Measurements from ENCODE around the gene PLTP.

Gene PLTP

GRCh38 chr20:45917790-45918141, 5.8 kb upstream of the PLTP start:
- TF ChIP-seq, protein P1, sequence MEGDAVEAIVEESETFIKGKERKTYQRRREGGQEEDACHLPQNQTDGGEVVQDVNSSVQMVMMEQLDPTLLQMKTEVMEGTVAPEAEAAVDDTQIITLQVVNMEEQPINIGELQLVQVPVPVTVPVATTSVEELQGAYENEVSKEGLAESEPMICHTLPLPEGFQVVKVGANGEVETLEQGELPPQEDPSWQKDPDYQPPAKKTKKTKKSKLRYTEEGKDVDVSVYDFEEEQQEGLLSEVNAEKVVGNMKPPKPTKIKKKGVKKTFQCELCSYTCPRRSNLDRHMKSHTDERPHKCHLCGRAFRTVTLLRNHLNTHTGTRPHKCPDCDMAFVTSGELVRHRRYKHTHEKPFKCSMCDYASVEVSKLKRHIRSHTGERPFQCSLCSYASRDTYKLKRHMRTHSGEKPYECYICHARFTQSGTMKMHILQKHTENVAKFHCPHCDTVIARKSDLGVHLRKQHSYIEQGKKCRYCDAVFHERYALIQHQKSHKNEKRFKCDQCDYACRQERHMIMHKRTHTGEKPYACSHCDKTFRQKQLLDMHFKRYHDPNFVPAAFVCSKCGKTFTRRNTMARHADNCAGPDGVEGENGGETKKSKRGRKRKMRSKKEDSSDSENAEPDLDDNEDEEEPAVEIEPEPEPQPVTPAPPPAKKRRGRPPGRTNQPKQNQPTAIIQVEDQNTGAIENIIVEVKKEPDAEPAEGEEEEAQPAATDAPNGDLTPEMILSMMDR (IDR thresholded peaks at IDR 0.05; ENCODE audit: insufficient read depth, low read length, poor library complexity, severe bottlenecking), result no peak
- no peak for TF ChIP-seq EZH2phosphoT487 (conservative IDR thresholded peaks at IDR 0.05; ENCODE audit: low read length)
- Histone ChIP-seq H2AFZ (ENCODE audit: low read depth, low read length, severe bottlenecking) (no peak overlapping the region), H3K9me3 (ENCODE audit: insufficient read depth, low read length) (no peaks in the 10 kb centered on the region), H3K4me2 (ENCODE audit: low read depth, low read length, poor library complexity, severe bottlenecking) (no peak overlapping the region), H3F3A (ENCODE audit: insufficient read depth) (no peaks in the 10 kb centered on the region), H3K79me2 (ENCODE audit: insufficient read depth, low read length) (no peaks in the 10 kb centered on the region), H3K27ac (ENCODE audit: low read depth, low read length) (no peak overlapping the region), H3K36me3 (ENCODE audit: low read length) (no peaks in the 10 kb centered on the region), H3K4me3 (ENCODE audit: insufficient read depth, low read length, poor library complexity, severe bottlenecking) (no peak overlapping the region), H3K9ac (ENCODE audit: low read length) (no peak overlapping the region), H4K20me1 (ENCODE audit: low read depth, low read length) (no peaks in the 10 kb centered on the region), H3K27me3 (ENCODE audit: low read length) (no peaks in the 10 kb centered on the region), H3K9me2 (replicated peaks; ENCODE audit: insufficient read depth, low read length) (no peaks in the 10 kb centered on the region)

DNA sequence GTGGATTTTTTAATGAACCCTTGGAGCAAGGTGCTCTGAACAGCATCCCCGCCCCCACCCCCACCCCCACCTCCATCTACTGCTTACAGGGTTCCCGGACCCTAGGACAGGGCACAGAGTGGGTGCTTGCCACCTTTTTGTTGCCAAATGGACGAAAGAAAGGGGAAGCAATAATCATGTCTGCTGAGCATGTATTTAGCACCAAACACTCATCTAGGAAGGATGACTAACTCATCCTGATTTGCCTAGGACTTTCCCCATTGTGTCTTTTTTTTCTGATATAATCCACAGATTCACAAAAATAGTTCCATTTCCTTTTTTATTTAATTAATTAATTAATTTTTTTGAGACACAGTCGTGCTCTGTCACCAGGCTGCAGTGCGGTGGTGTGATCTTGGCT, 1.2 kb upstream of the PLTP start:
- Histone ChIP-seq H3K9me3 (ENCODE audit: insufficient read depth, low read length) (no peaks in the 10 kb centered on the region), H3K9me2 (replicated peaks; ENCODE audit: insufficient read depth, low read length) (no peaks in the 10 kb centered on the region), H3F3A (ENCODE audit: insufficient read depth) (no peaks in the 10 kb centered on the region), H3K79me2 (ENCODE audit: insufficient read depth, low read length) (no peaks in the 10 kb centered on the region), H3K27me3 (ENCODE audit: low read length) (no peaks in the 10 kb centered on the region), H3K4me3 (ENCODE audit: insufficient read depth, low read length, poor library complexity, severe bottlenecking) (no peak overlapping the region), H3K36me3 (ENCODE audit: low read length) (no peaks in the 10 kb centered on the region), H3K27ac (ENCODE audit: low read depth, low read length) (no peak overlapping the region), H4K20me1 (ENCODE audit: low read depth, low read length) (no peaks in the 10 kb centered on the region), H2AFZ (ENCODE audit: low read depth, low read length, severe bottlenecking) (no peak overlapping the region), H3K4me2 (ENCODE audit: low read depth, low read length, poor library complexity, severe bottlenecking) (no peak overlapping the region), H3K9ac (ENCODE audit: low read length) (no peak overlapping the region)
- TF ChIP-seq, protein P1 (IDR thresholded peaks at IDR 0.05; ENCODE audit: insufficient read depth, low read length, poor library complexity, severe bottlenecking), result no peak
- no peak for TF ChIP-seq EZH2phosphoT487 (conservative IDR thresholded peaks at IDR 0.05; ENCODE audit: low read length)

DNA sequence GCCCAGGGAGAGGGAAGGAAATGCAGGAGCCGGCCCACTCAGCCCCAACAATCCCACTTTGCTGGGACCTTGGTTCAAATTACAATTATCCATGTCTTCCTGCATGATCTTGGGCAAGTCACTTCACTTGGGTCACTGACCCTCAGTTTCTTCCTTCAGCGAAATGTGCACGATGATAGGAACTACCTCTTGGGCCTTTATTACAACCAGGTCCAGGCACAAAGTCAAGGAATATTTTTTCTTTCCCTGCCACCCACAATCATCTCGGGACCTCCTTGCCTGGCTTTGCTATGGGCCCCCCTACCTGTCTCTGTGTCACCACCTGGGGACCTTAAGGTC, 358 bp upstream of the PLTP start:
- H3K4me3 ChIP-seq (ENCODE audit: insufficient read depth, low read length, poor library complexity, severe bottlenecking), result no peak overlapping the region
- H3K4me2 ChIP-seq (ENCODE audit: low read depth, low read length, poor library complexity, severe bottlenecking), result no peak overlapping the region
- no peaks in the 10 kb centered on the region for H4K20me1 ChIP-seq (ENCODE audit: low read depth, low read length)
- H3K79me2 ChIP-seq (ENCODE audit: insufficient read depth, low read length), result no peaks in the 10 kb centered on the region
- no peak overlapping the region for H3K27ac ChIP-seq (ENCODE audit: low read depth, low read length)
- H3K9ac ChIP-seq (ENCODE audit: low read length), result no peak overlapping the region
- no peak overlapping the region for H2AFZ ChIP-seq (ENCODE audit: low read depth, low read length, severe bottlenecking)
- no peaks in the 10 kb centered on the region for H3K27me3 ChIP-seq (ENCODE audit: low read length)
- no peak for TF ChIP-seq EZH2phosphoT487 (conservative IDR thresholded peaks at IDR 0.05; ENCODE audit: low read length)
- TF ChIP-seq, protein P1 (IDR thresholded peaks at IDR 0.05; ENCODE audit: insufficient read depth, low read length, poor library complexity, severe bottlenecking), result no peak
- H3K9me2 ChIP-seq (replicated peaks; ENCODE audit: insufficient read depth, low read length), result no peaks in the 10 kb centered on the region
- H3K9me3 ChIP-seq (ENCODE audit: insufficient read depth, low read length), result no peaks in the 10 kb centered on the region
- H3F3A ChIP-seq (ENCODE audit: insufficient read depth), result no peaks in the 10 kb centered on the region
- H3K36me3 ChIP-seq (ENCODE audit: low read length), result no peaks in the 10 kb centered on the region

Measured in SU-DHL-6 (cell line).